Gastroesophageal sphincter (tissue), 4 donors: ENCODE data around the gene NFIA. TPM values are rescaled to one million over a fixed set of nuclear protein-coding genes. Genes with fewer than 3 reads are reported as not detected.

Source experiments
- ATAC-seq: fragments of 150-250 bp; one replicate; pipeline ENCODE4 v1.9.1; 2016; ENCODE audit warnings: mild to moderate bottlenecking, moderate library complexity
- H3K27ac ChIP-seq, 4 donors: fragments of 200-600 bp; sonication (generic) in 3 of 4; 1 replicate in 3 of 4; 2 replicates in 1 of 4; pipeline ENCODE4 v1.5.1; 2016 to 2019
- H3K27me3 ChIP-seq: fragments of 200-600 bp; sonication (generic); one replicate; pipeline ENCODE4 v1.5.1; 2019
- H3K36me3 ChIP-seq, 2 donors: fragments of 200-600 bp; sonication (generic); one replicate each; pipeline ENCODE4 v1.5.1; 2019; ENCODE audit warnings: control low read depth in 1 of 2
- H3K4me1 ChIP-seq, 3 donors: fragments of 200-600 bp; sonication (generic); 1 replicate in 2 of 3; 2 replicates in 1 of 3; pipeline ENCODE4 v1.5.1; 2016 to 2019; ENCODE audit warnings: control low read depth in 2 of 3
- H3K4me3 ChIP-seq, 2 donors: fragments of 200-600 bp; sonication (generic); one replicate each; pipeline ENCODE4 v1.5.1; 2019; ENCODE audit warnings: mild to moderate bottlenecking in 1 of 2, moderate library complexity in 1 of 2
- H3K9me3 ChIP-seq, 3 donors: fragments of 200-600 bp; sonication (generic); one replicate each; pipeline ENCODE4 v1.5.1; 2017 to 2019; ENCODE audit warnings: control low read depth in 2 of 3
- CTCF ChIP-seq, 4 experiments: fragments of 200-600 bp in 2 of 4; fragments of 450-650 bp in 2 of 4; sonication (generic) in 1 of 4; IDR thresholded peaks; one replicate each; pipeline ENCODE4 v1.5.1; 2017 to 2019; ENCODE audit warnings: antibody characterized with exemption in 4 of 4, mild to moderate bottlenecking in 2 of 4, moderate library complexity in 2 of 4
- EP300 ChIP-seq: sonication (generic); formaldehyde crosslinking; IDR thresholded peaks from one replicate; pipeline ENCODE4 v1.6.1; 2017; ENCODE audit warnings: antibody characterized with exemption, mild to moderate bottlenecking
- POLR2A ChIP-seq, 2 donors: fragments of 450-650 bp; IDR thresholded peaks; one replicate each; pipeline ENCODE4 v1.6.1; 2017; ENCODE audit warnings: antibody characterized with exemption in 2 of 2, mild to moderate bottlenecking in 2 of 2, moderate library complexity in 1 of 2
- POLR2AphosphoS5 ChIP-seq: sonication (generic); formaldehyde crosslinking; IDR thresholded peaks from one replicate; pipeline ENCODE4 v1.6.1; 2017; ENCODE audit warnings: antibody characterized with exemption
- WGBS, 2 donors: methylation state at CpG; one replicate each; pipeline ENCODE4 v1.1.5; 2018; ENCODE audit warnings: low coverage in 1 of 2; 5-methylcytosine and 5-hydroxymethylcytosine counted together
- total RNA-seq, 4 donors: library from RNA; depleted of rRNA; stranded (reverse); fragments of >200 nt; gene quantifications; one replicate each; pipeline ENCODE4 v1.1.0, GENCODE V29; 2016

Gene NFIA
- total RNA-seq, 4 donors from 2014 or later = 123 to 205 (median 149) TPM

- Histone ChIP-seq H3K4me1 (peaks cover 9 to 75% (median 18%) of the 10 kb centered on the region in 3 donors), H3K36me3 (no peaks in the 10 kb centered on the region), H3K27me3 (no peaks in the 10 kb centered on the region), H3K9me3 (no peaks in the 10 kb centered on the region), H3K27ac (peak overlapping the region; percentile 31 to 52 (median 37)), H3K4me3 (no peak overlapping the region)
- ATAC-seq = no peak
- TF ChIP-seq POLR2AphosphoS5 = no peak
- no peak for TF ChIP-seq EP300
- TF ChIP-seq CTCF (IDR thresholded peaks at IDR 0.05) = no peak
- TF ChIP-seq POLR2A (IDR thresholded peaks at IDR 0.05) = no peak
- WGBS, 2 donors = 23 to 53% methylated on average over 3 of the region's 3 CpGs
Observed at GRCh38 chr1:61261595-61261994, 179.2 kb downstream of the NFIA start.

- 93 to 97% methylated on average over 8 of the region's 16 CpGs for WGBS, 2 donors
- no peaks in the 10 kb centered on the region for H3K27me3 ChIP-seq
- H3K9me3 ChIP-seq = no peaks in the 10 kb centered on the region
- H3K36me3 ChIP-seq = no peaks in the 10 kb centered on the region
- H3K27ac ChIP-seq = no peak overlapping the region
- ATAC-seq = no peak
- H3K4me3 ChIP-seq = no peak overlapping the region
- peaks cover 12 to 79% (median 20%) of the 10 kb centered on the region in 3 donors for H3K4me1 ChIP-seq
- no peak for TF ChIP-seq CTCF (IDR thresholded peaks at IDR 0.05)
- no peak for TF ChIP-seq POLR2AphosphoS5
- TF ChIP-seq EP300 = no peak
- no peak for TF ChIP-seq POLR2A (IDR thresholded peaks at IDR 0.05)
Observed at GRCh38 chr1:61263905-61264824, 181.8 kb downstream of the NFIA start.

GRCh38 chr1:61264825-61265242, 182.5 kb downstream of the NFIA start:
- TF ChIP-seq EP300 = no peak
- no peak for TF ChIP-seq POLR2A (IDR thresholded peaks at IDR 0.05)
- no peak for TF ChIP-seq POLR2AphosphoS5
- no peak for TF ChIP-seq CTCF (IDR thresholded peaks at IDR 0.05)
- Histone ChIP-seq H3K4me3 (no peak overlapping the region), H3K4me1 (peaks cover 10 to 78% (median 18%) of the 10 kb centered on the region in 3 donors), H3K36me3 (no peaks in the 10 kb centered on the region), H3K27ac (no peak overlapping the region), H3K9me3 (no peaks in the 10 kb centered on the region), H3K27me3 (no peaks in the 10 kb centered on the region)
- no peak for ATAC-seq
- 93 to 96% methylated on average over 4 of the region's 4 CpGs for WGBS, 2 donors

GRCh38 chr1:61265665-61266064, 183.3 kb downstream of the NFIA start:
- Histone ChIP-seq H3K9me3 (no peaks in the 10 kb centered on the region), H3K4me3 (no peak overlapping the region), H3K4me1 (peaks cover 10 to 79% (median 18%) of the 10 kb centered on the region in 3 donors), H3K27me3 (no peaks in the 10 kb centered on the region), H3K36me3 (no peaks in the 10 kb centered on the region), H3K27ac (no peak overlapping the region)
- TF ChIP-seq POLR2AphosphoS5 (no peak), POLR2A (IDR thresholded peaks at IDR 0.05) (no peak), EP300 (no peak), CTCF (IDR thresholded peaks at IDR 0.05) (no peak)
- WGBS, 2 donors = 66 to 87% methylated on average over 3 of the region's 3 CpGs
- ATAC-seq = no peak

GRCh38 chr1:61266738-61267137, 184.4 kb downstream of the NFIA start:
- ATAC-seq = no peak
- no peak for TF ChIP-seq POLR2A (IDR thresholded peaks at IDR 0.05)
- no peak for TF ChIP-seq EP300
- TF ChIP-seq POLR2AphosphoS5 = no peak
- TF ChIP-seq CTCF (IDR thresholded peaks at IDR 0.05) = no peak
- H3K27me3 ChIP-seq = no peaks in the 10 kb centered on the region
- no peak overlapping the region for H3K4me3 ChIP-seq
- H3K4me1 ChIP-seq = peaks cover 6 to 78% (median 12%) of the 10 kb centered on the region in 3 donors
- no peaks in the 10 kb centered on the region for H3K36me3 ChIP-seq
- H3K27ac ChIP-seq = no peak overlapping the region
- no peaks in the 10 kb centered on the region for H3K9me3 ChIP-seq
